Hematopoietic multipotent progenitor cell treated with erythropoietin and hydrocortisone succinate and interleukin-3 and kit ligand, for 15 days (in vitro differentiated cells): ENCODE measurements around the gene ADARB2.
"Not testable (repeated sequence)": the region's sequence is repeated elsewhere in the genome, so short reads cannot be mapped to it uniquely, and the experiment has no call there.

Source experiments
- DNase-seq: peaks from one replicate; pipeline ENCODE4 v3.0.0-alpha.2; 2015; ENCODE audit warnings: low spot score

The ADARB2 gene

GRCh38 chr10:1426786-1427185 is 310.5 kb downstream of the ADARB2 start:
- DNase-seq: no peak

GRCh38 chr10:1425879-1426278 is 311.4 kb downstream of the ADARB2 start:
- DNase-seq: no peak

GRCh38 chr10:1424648-1425047 is 312.7 kb downstream of the ADARB2 start:
- no peak for DNase-seq

GRCh38 chr10:1423676-1424253 is 313.6 kb downstream of the ADARB2 start:
- no peak for DNase-seq

GRCh38 chr10:1422275-1422674 is 315.1 kb downstream of the ADARB2 start:
- no peak for DNase-seq

- peak; percentile 11 for DNase-seq
These were observed 316.5 kb downstream of the ADARB2 start for GRCh38 chr10:1420661-1421362.

- DNase-seq: no peak
These were observed 317.3 kb downstream of the ADARB2 start for GRCh38 chr10:1419796-1420610.

GRCh38 chr10:1418031-1418550 is 319.2 kb downstream of the ADARB2 start:
- DNase-seq: no peak

- no peak for DNase-seq
These were observed 319.8 kb downstream of the ADARB2 start for GRCh38 chr10:1417574-1417973.

GRCh38 chr10:1416456-1417037 is 320.8 kb downstream of the ADARB2 start:
- DNase-seq: no peak

- DNase-seq: no peak
These were observed 322.4 kb downstream of the ADARB2 start for GRCh38 chr10:1414893-1415292.

- DNase-seq: not testable (repeated sequence)
These were observed 323.0 kb downstream of the ADARB2 start for GRCh38 chr10:1414346-1414745.

GRCh38 chr10:1413823-1414222 is 323.5 kb downstream of the ADARB2 start:
- no peak for DNase-seq

GRCh38 chr10:1413256-1413655 is 324.1 kb downstream of the ADARB2 start:
- DNase-seq: no peak

- DNase-seq: no peak
These were observed 324.7 kb downstream of the ADARB2 start for GRCh38 chr10:1412531-1413189.

GRCh38 chr10:1411956-1412355 is 325.4 kb downstream of the ADARB2 start:
- no peak for DNase-seq

GRCh38 chr10:1411451-1411850 is 325.9 kb downstream of the ADARB2 start:
- DNase-seq: no peak

- no peak for DNase-seq
These were observed 326.6 kb downstream of the ADARB2 start for GRCh38 chr10:1410469-1411395.

GRCh38 chr10:1410032-1410431 is 327.3 kb downstream of the ADARB2 start:
- DNase-seq: no peak

- DNase-seq: no peak
These were observed 327.9 kb downstream of the ADARB2 start for GRCh38 chr10:1409392-1409791.
